Kidney (tissue), 14 donors: ENCODE results near the gene RPL36. TPM values are rescaled to one million over a fixed set of nuclear protein-coding genes. Genes with fewer than 3 reads are reported as not detected.
A peak's percentile ranks its signal among the peaks of the same experiment; 100 is the strongest.

Source experiments
- DNase-seq, 5 donors: peaks; one replicate each; pipeline ENCODE4 v3.0.0-alpha.2; 2013 to 2020
- FAIRE-seq: peaks from 2 replicates; lab custom pipeline; 2012; peaks lifted over from hg19 to GRCh38; lab: Jason Lieb, UNC
- H3K27ac ChIP-seq, 2 donors: one replicate each; pipeline ENCODE4 v1.7.0; 2013; ENCODE audit warnings: low read depth in 2 of 2, low read length in 2 of 2, inconsistent platforms in 1 of 2
- H3K27me3 ChIP-seq: one replicate; pipeline ENCODE4 v1.7.1; 2013; ENCODE audit warnings: low read length, inconsistent platforms; ENCODE audit not compliant: control insufficient read depth, insufficient read depth
- H3K36me3 ChIP-seq, 3 donors: one replicate each; pipeline versions ENCODE4 v1.7.0 to v1.7.1; 2013; ENCODE audit warnings: low read length in 3 of 3, control low read depth in 1 of 3, inconsistent platforms in 1 of 3; ENCODE audit not compliant: insufficient read depth in 3 of 3, control insufficient read depth in 2 of 3
- H3K4me1 ChIP-seq, 3 donors: one replicate each; pipeline versions ENCODE4 v1.7.0 to v1.7.1; 2013; ENCODE audit warnings: low read length in 3 of 3, inconsistent platforms in 1 of 3, low read depth in 1 of 3; ENCODE audit not compliant: control insufficient read depth in 2 of 3, insufficient read depth in 2 of 3
- H3K4me3 ChIP-seq, 3 donors: one replicate each; pipeline versions ENCODE4 v1.7.0 to v1.8.1; 2013; ENCODE audit warnings: low read length in 3 of 3, control low read depth in 1 of 3, inconsistent platforms in 1 of 3
- H3K9ac ChIP-seq, 3 donors: one replicate each; pipeline versions ENCODE4 v1.7.0 to v1.7.1; 2013; ENCODE audit warnings: low read length in 3 of 3, control low read depth in 1 of 3, inconsistent platforms in 1 of 3
- H3K9me3 ChIP-seq, 3 donors: one replicate each; pipeline versions ENCODE4 v1.7.0 to v1.7.1; 2013; ENCODE audit warnings: low read length in 3 of 3, control low read depth in 1 of 3, inconsistent platforms in 1 of 3; ENCODE audit not compliant: control insufficient read depth in 2 of 3, insufficient read depth in 1 of 3
- CTCF ChIP-seq: IDR thresholded peaks from 3 replicates; pipeline ENCODE4 v1.5.1; 2012; ENCODE audit warnings: mild to moderate bottlenecking, moderate library complexity, borderline replicate concordance; ENCODE audit not compliant: insufficient read depth; ENCODE audit errors: extremely low read depth
- intact Hi-C: fragments of 100-400 bp; cut with DNase I; formaldehyde crosslinking; loops from one replicate; pipeline ENCODE4 v1.11.1; 2022
- polyA plus RNA-seq: library from polyadenylated mRNA; stranded (reverse); fragments of 350-450 nt; fragmentation: Illumina TruSeq; extraction: RNeasy Lipid Tissue Mini Kit (QIAGEN cat#74804); gene quantifications from one replicate; pipeline ENCODE4 v1.2.3, GENCODE V29; 2014; ENCODE audit warnings: low read depth, low replicate concordance; ENCODE audit not compliant: insufficient read depth
- total RNA-seq: library from RNA; stranded (reverse); fragmentation: NEBNext Ultra II Directional; extraction: Animal tissue kit (Norgen Biotek cat#: 25700); gene quantifications from one replicate; pipeline ENCODE4 v1.2.1, GENCODE V29; 2021
- donor health status: control.
- donor health status: control.
- donor health status: control.
- donor health status: control.
- donor health status: control.
- donor health status: DM: yes; HTN: yes; CAD: no.
- donor health status: Normal renal cell carcinoma (clear cell type).

Gene RPL36
- total and polyA plus RNA-seq, 2 donors from 2014 or later, result 564 to 1,593 TPM

- FAIRE-seq, result no peak
- H3K27me3 ChIP-seq, result no peaks in the 10 kb centered on the region
Measured at GRCh38 chr19:5674714-5675113, 15.4 kb upstream of the RPL36 start.

GRCh38 chr19:5676105-5676771 is 13.9 kb upstream of the RPL36 start:
- no peak overlapping the region for H3K9ac ChIP-seq
- DNase-seq, result peak in 1 of 5 donors; percentile 60

More at GRCh38 chr19:5674714-5675113, 15.4 kb upstream of the RPL36 start:
- Histone ChIP-seq H3K4me3 (no peak overlapping the region), H3K4me1 (peaks cover 0 to 6% (median 5%) of the 10 kb centered on the region in 3 donors), H3K9me3 (no peaks in the 10 kb centered on the region), H3K27ac (no peak overlapping the region), H3K9ac (no peak overlapping the region), H3K36me3 (peaks cover 0 to 4% (median 0%) of the 10 kb centered on the region in 3 donors)
- intact Hi-C loops, result no loop called here
- TF ChIP-seq CTCF, result no peak
- no peak for DNase-seq

GRCh38 chr19:5676772-5677105 is 13.4 kb upstream of the RPL36 start:
- H3K9me3 ChIP-seq, result no peaks in the 10 kb centered on the region
- H3K36me3 ChIP-seq, result peaks cover 0 to 3% (median 0%) of the 10 kb centered on the region in 3 donors
- no peak for FAIRE-seq
- intact Hi-C loops, result no loop called here
- no peaks in the 10 kb centered on the region for H3K27me3 ChIP-seq
- TF ChIP-seq CTCF, result no peak
- H3K27ac ChIP-seq, result no peak overlapping the region
- no peak overlapping the region for H3K4me3 ChIP-seq
- no peak for DNase-seq
- H3K4me1 ChIP-seq, result peaks cover 0 to 12% (median 5%) of the 10 kb centered on the region in 3 donors
- H3K9ac ChIP-seq, result no peak overlapping the region

More at GRCh38 chr19:5676105-5676771, 13.9 kb upstream of the RPL36 start:
- Histone ChIP-seq H3K4me1 (peaks cover 0 to 10% (median 5%) of the 10 kb centered on the region in 3 donors), H3K27ac (no peak overlapping the region), H3K36me3 (peaks cover 0 to 4% (median 0%) of the 10 kb centered on the region in 3 donors), H3K9me3 (no peaks in the 10 kb centered on the region), H3K4me3 (no peak overlapping the region), H3K27me3 (no peaks in the 10 kb centered on the region)
- intact Hi-C loops, result no loop called here
- no peak for FAIRE-seq
- TF ChIP-seq CTCF, result no peak

GRCh38 chr19:5677136-5677535 is 13.0 kb upstream of the RPL36 start:
- Histone ChIP-seq H3K4me3 (no peak overlapping the region), H3K9me3 (no peaks in the 10 kb centered on the region), H3K9ac (no peak overlapping the region), H3K36me3 (no peaks in the 10 kb centered on the region), H3K27ac (no peak overlapping the region), H3K4me1 (peaks cover 0 to 12% (median 5%) of the 10 kb centered on the region in 3 donors), H3K27me3 (no peaks in the 10 kb centered on the region)
- DNase-seq (peak in 1 of 5 donors; percentile 47), FAIRE-seq (no peak)
- intact Hi-C loops, result no loop called here
- TF ChIP-seq CTCF, result no peak
